HG03025 (cell line): ENCODE data around the gene PRAMEF5.
"Not testable (repeated sequence)": the region's sequence is repeated elsewhere in the genome, so short reads cannot be mapped to it uniquely, and the experiment has no call there.

Experiments used
- ATAC-seq: cut with Tn5 transposase; IDR thresholded peaks from one replicate; pipeline ENCODE4 v1.9.1; 2021; ENCODE audit warnings: mild to moderate bottlenecking, moderate library complexity; ENCODE audit not compliant: unreplicated experiment, low FRiP score

The PRAMEF5 gene

GRCh38 chr1:13253898-13254297, at the start of gene PRAMEF5:
TSS of gene PRAMEF5 (plus strand) at chr1:13254198. CDS start at chr1:13259269, 5,071 bp downstream.
- not testable (repeated sequence) for ATAC-seq

DNA sequence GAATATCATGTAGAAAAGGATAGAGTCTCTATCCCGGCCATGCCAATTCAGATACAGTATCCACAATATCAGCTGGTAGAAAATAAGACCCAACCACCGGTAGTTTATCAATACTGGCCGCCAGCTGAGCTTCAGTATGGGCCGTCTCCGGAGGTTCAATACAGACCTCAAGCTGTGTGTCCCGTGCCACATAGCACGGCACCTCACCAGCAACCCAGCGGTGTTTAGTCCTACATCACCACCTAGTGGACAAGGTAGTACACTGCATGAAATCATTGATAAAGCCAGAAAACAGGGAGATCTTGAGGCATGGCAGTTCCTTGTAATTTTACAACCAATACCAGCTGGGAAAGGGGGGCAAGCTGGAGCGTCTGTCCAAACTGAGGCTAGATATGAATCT, 45.3 kb upstream of the PRAMEF5 start:
- not testable (repeated sequence) for ATAC-seq

GRCh38 chr1:13216619-13217018, 37.4 kb upstream of the PRAMEF5 start:
- not testable (repeated sequence) for ATAC-seq

DNA sequence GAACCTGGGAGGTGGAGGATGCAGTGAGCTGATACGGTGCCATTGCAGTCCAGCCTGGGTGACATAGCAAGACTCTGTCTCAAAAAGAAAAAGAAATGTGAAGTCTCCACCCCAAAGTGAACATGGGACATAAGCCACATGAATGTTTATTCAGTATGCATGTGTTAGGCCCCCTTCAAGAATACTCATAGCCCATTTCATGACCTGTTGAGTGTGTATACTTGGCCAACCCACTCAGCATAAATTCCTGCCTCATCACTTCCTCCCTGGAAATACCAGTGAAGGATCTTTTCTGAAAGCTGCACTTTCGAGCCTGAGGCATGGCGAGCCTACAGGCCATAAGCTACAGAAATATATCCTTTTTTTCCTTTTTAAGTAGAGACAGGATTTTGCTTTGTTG, 34.8 kb upstream of the PRAMEF5 start:
- ATAC-seq: not testable (repeated sequence)

GRCh38 chr1:13222788-13223187, 31.2 kb upstream of the PRAMEF5 start:
- ATAC-seq: not testable (repeated sequence)

DNA sequence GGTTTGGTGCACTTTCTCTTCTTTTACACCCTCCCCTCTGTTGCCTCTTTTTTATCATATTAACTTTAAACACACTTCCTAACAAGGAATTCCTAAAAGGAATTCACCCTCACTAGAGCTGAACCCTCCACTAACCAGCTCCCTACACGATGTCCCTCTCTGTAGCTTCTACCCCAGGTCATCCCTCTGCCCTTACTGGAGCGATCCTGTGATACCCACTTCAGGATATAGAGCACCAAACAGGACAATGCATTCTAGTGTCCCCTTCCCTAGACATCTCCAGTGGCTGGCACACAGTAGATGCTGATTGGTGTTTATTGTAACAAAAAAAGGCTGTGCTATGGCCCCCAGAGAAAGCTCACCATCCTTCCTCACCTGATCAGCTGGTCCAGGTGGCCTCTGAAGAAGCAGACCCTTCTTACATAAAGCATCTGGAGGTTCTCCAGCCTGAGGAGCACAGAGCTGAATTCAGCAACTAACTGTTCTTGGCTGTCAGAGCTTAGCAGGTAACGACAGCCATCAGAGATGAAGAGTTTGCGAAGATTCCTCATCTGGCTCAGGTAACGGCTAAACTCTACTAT, 29.4 kb upstream of the PRAMEF5 start:
- no peak for ATAC-seq

DNA sequence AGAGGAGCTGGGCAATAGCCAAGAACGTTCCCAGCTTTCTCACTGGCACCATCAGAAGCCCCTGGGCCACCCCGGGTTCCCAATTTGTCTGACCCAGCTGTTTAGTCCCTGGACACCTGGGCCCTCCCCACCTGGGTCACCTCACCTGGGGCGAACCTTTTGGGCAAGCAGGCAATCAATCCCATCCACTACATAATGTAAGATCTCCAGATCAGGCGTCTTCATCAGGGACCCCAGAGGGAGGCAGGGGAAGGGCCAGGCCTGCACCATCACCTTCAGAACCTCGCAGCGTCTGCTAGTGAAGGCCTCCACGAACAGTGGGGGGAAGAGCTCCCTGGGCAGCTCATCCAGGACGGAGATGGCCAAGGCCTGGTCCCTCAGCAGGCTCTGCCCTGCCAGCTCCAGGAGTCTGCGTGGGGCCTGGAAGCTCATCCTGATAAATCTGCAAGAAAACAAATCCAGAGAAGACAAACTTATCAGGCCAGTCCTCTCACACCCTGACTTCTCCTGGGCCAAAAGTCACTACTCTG, 28.3 kb upstream of the PRAMEF5 start, which contains the start of gene PRAMEF18:
PRAMEF18 (minus strand) TSS at position 480 of the 530 bp plus-strand sequence; CDS start at position 432, 48 bp downstream.
- not testable (repeated sequence) for ATAC-seq

GRCh38 chr1:13227271-13228055, 26.5 kb upstream of the PRAMEF5 start:
- ATAC-seq: not testable (repeated sequence)

DNA sequence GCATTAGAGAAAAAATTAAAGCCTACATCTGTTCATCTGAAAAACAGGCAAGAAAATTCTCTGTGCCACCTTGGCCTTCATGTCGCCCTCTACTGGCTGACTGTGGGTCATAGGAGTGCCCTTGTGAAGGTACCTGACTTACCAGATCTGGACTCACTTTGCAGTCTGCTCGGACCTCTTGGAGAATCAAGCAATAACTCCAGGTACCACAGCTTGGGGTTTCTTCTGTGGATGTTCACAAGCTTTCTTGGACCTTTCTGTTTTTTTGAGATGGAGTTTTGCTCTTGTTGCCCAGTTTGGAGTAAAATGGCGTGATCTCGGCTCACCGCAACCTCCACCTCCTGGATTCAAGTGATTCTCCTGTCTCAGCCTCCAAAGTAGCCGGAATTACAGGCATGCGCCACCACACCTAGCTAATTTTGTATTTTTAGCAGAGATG, 25.6 kb upstream of the PRAMEF5 start:
- no peak for ATAC-seq

GRCh38 chr1:13230096-13230495, 23.9 kb upstream of the PRAMEF5 start:
- ATAC-seq: not testable (repeated sequence)

- ATAC-seq: not testable (repeated sequence)
Observed at GRCh38 chr1:13230601-13231000, 23.4 kb upstream of the PRAMEF5 start.

DNA sequence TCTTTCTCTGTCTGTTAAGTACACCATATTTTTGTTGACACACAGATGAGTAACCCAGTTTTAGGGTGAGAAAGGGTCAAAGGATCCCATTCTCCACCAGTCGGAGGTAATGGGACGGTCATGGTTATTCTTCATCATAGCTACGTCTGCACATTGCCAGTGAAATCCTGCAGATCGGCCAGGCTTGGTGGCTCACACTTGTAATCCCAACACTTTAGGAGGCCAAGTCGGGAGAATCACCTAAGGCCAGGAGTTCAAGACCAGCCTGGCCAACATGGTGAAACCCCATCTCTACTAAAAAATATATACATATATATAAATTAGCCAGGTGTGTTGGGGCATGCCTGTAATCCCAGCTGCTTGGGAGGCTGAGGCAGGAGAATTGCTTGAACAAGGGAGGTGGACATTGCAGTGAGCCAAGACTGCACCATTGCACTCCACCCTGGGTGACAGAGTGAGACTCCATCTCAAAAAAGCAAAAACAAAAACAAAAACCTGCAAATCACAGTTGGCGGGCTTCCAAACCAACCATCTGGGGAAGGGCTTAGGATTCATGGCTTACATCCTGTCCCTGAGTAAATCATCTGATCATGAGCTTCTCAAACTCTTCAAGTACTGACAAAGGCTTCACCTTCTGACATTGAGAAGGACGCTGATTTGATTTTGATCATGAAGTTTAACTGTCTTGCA, 22.8 kb upstream of the PRAMEF5 start:
- not testable (repeated sequence) for ATAC-seq

GRCh38 chr1:13232056-13232455, 21.9 kb upstream of the PRAMEF5 start:
- not testable (repeated sequence) for ATAC-seq

DNA sequence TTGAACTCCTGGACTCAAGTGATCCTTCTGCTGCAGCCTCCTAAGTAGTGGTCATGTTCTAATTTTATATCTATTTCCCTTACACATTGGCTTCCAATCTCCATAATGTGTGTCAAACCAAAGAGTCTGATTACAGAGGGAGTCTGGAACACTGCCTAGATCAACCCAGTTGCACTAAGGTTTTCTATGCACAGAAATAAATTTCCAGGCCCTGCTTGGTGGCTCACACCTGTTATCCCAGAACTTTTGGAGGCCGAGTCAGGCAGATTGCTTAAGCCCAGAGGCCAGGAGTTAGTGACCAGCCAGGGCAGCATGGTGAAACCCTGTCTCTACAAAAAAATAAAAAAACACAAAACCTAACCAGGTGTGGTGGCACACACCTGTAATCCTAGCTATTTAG, 19.9 kb upstream of the PRAMEF5 start:
- not testable (repeated sequence) for ATAC-seq

- ATAC-seq: not testable (repeated sequence)
Observed at GRCh38 chr1:13237572-13237971, 16.4 kb upstream of the PRAMEF5 start.

DNA sequence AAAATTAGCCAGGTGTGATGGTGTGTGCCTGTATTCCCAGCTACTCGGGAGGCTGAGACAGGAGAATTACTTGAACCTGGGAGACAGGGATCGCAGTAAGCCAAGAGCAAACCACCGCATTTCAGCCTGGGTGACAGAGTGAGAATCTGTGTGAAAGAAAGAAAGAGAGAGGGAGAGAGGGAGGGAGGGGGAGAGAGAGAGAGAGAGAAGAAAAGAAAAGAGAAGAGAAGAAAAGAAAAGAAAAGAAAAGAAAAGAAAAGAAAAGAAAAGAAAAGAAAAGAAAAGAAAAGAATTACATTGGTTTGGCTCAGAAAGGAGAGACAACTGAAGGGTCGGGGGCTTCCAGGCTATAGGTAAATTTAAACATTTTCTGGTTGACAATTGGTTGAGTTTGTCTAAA, 14.4 kb upstream of the PRAMEF5 start:
- ATAC-seq: not testable (repeated sequence)

DNA sequence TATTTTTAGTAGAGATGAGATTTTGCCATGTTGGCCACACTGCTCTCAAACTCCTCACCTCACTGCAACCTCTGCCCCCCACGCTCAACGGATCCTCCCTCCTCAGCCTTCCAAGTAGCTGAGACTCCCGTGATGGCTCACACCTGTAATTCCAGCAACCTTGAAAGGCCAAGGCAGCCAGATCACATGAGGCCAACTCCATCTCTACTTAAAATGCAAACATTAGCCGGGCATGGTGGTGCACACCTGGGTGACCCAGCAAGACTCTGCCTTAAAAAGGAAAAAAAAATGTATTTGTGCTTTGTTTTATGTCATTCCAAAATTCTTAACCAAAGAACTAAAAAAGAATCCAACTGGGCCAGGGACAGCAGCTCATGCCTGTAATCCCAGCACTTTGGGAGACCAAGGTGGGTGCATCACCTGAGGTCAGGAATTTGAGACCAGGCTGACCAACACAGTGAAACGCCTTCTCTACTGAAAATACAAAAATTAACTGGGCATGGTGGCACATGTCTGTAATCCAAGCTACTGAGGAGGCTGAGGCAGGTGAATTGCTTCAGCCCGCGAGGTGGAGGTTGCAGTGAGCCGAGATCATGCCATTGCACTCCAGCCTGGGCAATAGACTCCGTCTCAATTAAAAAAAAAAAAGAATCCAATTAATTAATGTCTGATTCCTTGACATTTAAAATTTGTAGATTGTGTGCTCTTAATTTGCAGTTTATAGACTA, 10.3 kb upstream of the PRAMEF5 start:
- ATAC-seq: not testable (repeated sequence)

DNA sequence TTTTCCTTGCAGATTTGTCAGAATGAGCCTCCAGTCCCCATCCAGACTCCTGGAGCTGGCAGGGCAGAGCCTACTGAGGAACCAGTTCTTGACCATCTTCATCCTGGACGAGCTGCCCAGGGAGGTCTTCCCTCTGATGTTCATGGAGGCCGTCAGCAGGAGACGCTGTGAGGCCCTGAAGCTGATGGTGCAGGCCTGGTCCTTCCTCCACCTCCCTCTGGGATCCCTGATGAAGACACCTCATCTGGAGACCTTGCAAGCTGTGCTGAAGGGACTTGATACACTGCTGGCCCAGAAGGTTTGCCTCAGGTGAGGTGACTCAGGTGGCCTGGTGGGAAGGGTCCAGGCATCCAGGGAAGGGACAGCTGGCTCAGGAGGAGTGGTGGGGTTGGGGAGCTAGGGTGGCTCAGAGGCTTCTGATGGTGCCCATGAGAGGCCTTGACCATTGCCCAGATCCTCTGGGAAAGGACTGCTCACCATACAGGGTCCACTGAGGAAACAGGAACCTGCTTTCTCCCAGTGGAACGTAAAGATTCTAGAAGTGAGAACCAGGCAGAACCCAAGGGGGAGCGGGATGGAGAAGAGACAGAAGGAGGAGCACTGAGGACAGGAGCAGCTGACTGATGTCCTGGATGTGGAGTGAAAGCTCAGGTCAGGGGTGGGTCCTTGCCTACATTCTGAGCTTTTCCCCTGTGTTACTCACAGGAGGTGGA, 8.0 kb upstream of the PRAMEF5 start:
- ATAC-seq: not testable (repeated sequence)

DNA sequence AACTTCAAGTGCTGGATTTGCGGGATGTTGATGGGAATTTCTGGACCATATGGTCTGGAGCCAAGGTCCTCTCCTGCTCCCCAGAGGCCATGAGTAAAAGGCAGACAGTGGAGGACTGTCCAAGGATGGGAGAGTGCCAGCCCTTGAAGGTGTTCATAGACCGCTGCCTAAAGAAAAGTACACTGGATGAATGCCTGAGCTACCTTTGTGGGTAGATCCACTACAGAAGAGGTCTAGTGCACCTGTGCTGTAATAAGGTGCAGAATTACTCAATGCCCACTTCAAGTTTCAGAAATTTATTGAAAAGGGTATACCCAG, 7.5 kb upstream of the PRAMEF5 start:
- not testable (repeated sequence) for ATAC-seq

DNA sequence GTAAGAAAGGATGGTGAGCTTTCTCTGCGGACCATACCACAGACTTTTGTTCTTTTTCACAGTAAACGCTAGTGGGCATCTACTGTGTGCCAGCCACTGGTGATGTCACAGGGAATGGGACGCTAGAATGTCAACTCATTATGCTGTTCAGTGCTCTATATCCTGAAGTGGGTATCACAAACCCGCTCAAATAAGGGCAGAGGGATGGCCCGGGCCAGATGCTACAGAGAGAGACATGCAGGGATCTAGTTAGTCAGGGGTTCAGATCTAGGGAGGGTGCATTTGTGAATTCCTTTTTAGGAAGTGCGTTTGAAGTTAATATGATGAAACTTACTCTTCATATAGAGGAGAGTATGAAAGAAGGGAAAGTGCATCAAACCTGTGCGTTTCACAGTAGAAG, 6.9 kb upstream of the PRAMEF5 start:
- not testable (repeated sequence) for ATAC-seq
